Spinal cord (tissue), 10 donors: ENCODE data around the gene P3H2. TPM values are rescaled to one million over a fixed set of nuclear protein-coding genes. Genes with fewer than 3 reads are reported as not detected.
A peak's percentile ranks its signal among the peaks of the same experiment; 100 is the strongest.

Experiments
- DNase-seq, 6 donors: peaks; one replicate each; pipeline versions ENCODE4 v3.0.0 to v3.0.0-alpha.2; 2013 to 2015; ENCODE audit warnings: low spot score in 6 of 6, low read depth in 4 of 6
- H3K27ac ChIP-seq: one replicate; pipeline ENCODE4 v1.5.1; 2013; ENCODE audit warnings: low read depth, low read length, control low read depth
- H3K27me3 ChIP-seq: one replicate; pipeline ENCODE4 v1.6.1; 2013; ENCODE audit warnings: low read length; ENCODE audit not compliant: control insufficient read depth, insufficient read depth
- H3K36me3 ChIP-seq: one replicate; pipeline ENCODE4 v1.6.1; 2013; ENCODE audit warnings: low read length; ENCODE audit not compliant: control insufficient read depth, insufficient read depth
- H3K4me1 ChIP-seq: one replicate; pipeline ENCODE4 v1.6.1; 2013; ENCODE audit warnings: low read length; ENCODE audit not compliant: control insufficient read depth, insufficient read depth
- H3K4me3 ChIP-seq: one replicate; pipeline ENCODE4 v1.5.1; 2013; ENCODE audit warnings: low read depth, low read length, control low read depth
- H3K9me3 ChIP-seq: one replicate; pipeline ENCODE4 v1.6.1; 2013; ENCODE audit warnings: low read length; ENCODE audit not compliant: control insufficient read depth, insufficient read depth
- WGBS: methylation state at CpG from one replicate; pipeline ENCODE4 v1.1.5; 2013; ENCODE audit warnings: missing lambda C conversion rate; ENCODE audit not compliant: insufficient coverage; 5-methylcytosine and 5-hydroxymethylcytosine counted together
- polyA plus RNA-seq, 2 donors: library from polyadenylated mRNA; unstranded; fragments of 120-200 nt; gene quantifications; one replicate each; pipeline ENCODE4 v1.2.1, GENCODE V29; 2013; ENCODE audit not compliant: insufficient read length in 2 of 2
- total RNA-seq, 2 donors: library from RNA; depleted of rRNA in 1 of 2; stranded (reverse); fragments of 120-200 nt in 1 of 2; fragments of >200 nt in 1 of 2; gene quantifications; one replicate each; pipeline versions ENCODE4 v1.2.3 to v1.2.4, GENCODE V29; 2013 to 2014
- donor health status: healthy.

Gene P3H2
- total and polyA plus RNA-seq, 4 donors: 5.4 to 9.7 (median 6.9) TPM

DNA sequence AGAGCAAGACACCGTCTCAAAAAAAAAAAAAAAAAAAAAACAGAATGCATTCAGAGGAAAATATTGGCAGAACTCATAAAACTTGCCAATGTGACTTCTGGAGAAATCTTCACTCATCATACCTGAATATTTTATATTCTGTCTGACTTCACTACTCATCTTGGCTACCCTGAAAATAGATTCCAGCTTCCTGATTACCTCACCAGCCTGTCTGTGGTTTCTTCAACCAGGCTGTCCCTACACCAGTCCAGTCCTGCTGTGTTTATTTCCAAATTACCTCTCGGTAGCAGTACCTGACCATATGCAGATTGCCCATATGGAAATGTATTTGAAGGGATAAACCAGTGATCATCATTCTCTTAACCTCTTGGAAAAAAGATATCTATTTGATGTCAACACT is 9.3 kb upstream of the P3H2 start:
- H3K9me3 ChIP-seq: no peaks in the 10 kb centered on the region
- H3K4me1 ChIP-seq: no peaks in the 10 kb centered on the region
- no peak overlapping the region for H3K4me3 ChIP-seq
- DNase-seq: no peak
- WGBS: no CpG with 5 or more reads among the region's 2 CpGs
- H3K27ac ChIP-seq: no peak overlapping the region
- no peaks in the 10 kb centered on the region for H3K36me3 ChIP-seq
- H3K27me3 ChIP-seq: no peaks in the 10 kb centered on the region

DNA sequence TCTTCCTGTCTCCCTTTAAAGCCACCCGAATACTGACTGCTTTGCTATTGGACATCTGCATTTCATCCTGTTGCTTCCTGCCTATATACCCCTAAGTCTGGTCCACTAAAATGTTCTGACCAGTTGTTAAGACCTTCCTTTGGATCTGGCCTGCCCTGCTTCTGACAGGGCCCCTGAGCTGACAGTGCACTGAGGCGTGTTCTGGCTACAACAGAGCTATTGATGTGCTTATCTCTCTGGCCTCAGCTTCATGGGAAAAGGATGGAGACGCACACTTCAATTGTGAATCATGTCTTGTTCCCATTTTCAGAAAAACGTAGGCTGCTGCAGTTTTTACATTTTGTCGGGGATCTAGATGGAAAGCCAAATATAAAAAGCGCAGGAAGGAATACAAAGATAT is 7.1 kb upstream of the P3H2 start:
- H3K4me3 ChIP-seq: no peak overlapping the region
- no peak for DNase-seq
- 81% methylated on average over 3 of the region's 6 CpGs for WGBS
- no peak overlapping the region for H3K27ac ChIP-seq
- no peaks in the 10 kb centered on the region for H3K9me3 ChIP-seq
- no peaks in the 10 kb centered on the region for H3K27me3 ChIP-seq
- no peaks in the 10 kb centered on the region for H3K36me3 ChIP-seq
- no peaks in the 10 kb centered on the region for H3K4me1 ChIP-seq

GRCh38 chr3:190127195-190127594 is 6.5 kb upstream of the P3H2 start:
- Histone ChIP-seq H3K36me3 (no peaks in the 10 kb centered on the region), H3K9me3 (no peaks in the 10 kb centered on the region), H3K4me1 (peaks cover under 1% of the 10 kb centered on the region), H3K27me3 (no peaks in the 10 kb centered on the region), H3K4me3 (no peak overlapping the region), H3K27ac (no peak overlapping the region)
- DNase-seq: no peak
- no CpG with 5 or more reads among the region's 1 CpG for WGBS

- whole genome bisulfite sequencing: 95% methylated on average over 4 of the region's 9 CpGs
- Histone ChIP-seq H3K27me3 (no peaks in the 10 kb centered on the region), H3K4me3 (no peak overlapping the region), H3K27ac (no peak overlapping the region), H3K36me3 (no peaks in the 10 kb centered on the region), H3K4me1 (peaks cover 12% of the 10 kb centered on the region), H3K9me3 (no peaks in the 10 kb centered on the region)
- no peak for DNase-seq
Measured at GRCh38 chr3:190125436-190126068, 4.9 kb upstream of the P3H2 start.

DNA sequence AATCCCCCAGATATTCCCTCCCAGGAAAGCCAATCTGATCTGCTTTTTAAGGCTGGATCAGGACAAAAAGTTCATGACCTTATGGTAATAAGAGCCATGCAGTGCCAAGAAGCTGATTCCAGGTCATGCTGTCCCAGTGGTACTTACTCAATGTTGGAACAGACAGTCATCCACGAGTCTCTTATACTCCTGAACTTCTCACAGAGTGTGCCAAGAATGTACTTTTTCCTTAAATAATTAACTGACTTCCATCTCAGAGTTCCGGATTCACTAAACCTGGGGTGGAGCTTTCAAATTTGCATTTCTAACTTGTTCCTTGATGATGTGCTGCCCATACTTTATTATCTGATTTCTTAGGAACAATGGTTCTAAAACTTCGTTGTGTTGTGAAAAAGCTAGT is 3.4 kb upstream of the P3H2 start:
- Histone ChIP-seq H3K27me3 (no peaks in the 10 kb centered on the region), H3K9me3 (no peaks in the 10 kb centered on the region), H3K36me3 (no peaks in the 10 kb centered on the region), H3K4me1 (peaks cover 16% of the 10 kb centered on the region), H3K27ac (no peak overlapping the region), H3K4me3 (no peak overlapping the region)
- 75% methylated on average over 1 of the region's 3 CpGs for WGBS
- no peak for DNase-seq

DNA sequence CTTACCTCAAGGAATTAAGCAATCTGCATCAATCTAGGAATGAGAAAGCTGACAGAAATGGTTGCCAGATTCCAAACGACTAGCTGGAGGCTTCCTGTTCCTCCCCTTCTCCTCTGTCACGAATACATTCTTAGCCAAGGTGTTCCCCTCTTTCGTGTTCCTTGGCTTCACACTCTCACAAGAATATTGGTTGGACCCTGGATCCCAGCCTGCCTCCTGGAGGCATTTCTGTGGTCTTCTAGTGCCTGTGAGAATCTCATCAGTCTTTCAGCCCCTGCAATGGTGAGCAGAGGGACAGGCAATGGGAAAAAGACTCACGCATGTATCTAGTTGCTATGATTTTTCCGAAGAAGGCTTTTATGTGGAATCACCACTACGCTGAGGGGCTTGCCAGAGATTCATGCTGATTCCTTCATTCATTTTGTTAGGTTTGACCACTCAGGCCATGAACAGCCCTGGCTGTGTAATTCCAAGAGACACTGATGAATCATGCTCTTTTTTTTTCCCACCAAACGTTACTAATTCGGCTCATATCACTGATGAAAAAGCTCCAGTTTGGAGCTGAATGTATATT is 1.6 kb upstream of the P3H2 start:
- H3K36me3 ChIP-seq: no peaks in the 10 kb centered on the region
- H3K4me3 ChIP-seq: no peak overlapping the region
- no peaks in the 10 kb centered on the region for H3K27me3 ChIP-seq
- H3K27ac ChIP-seq: no peak overlapping the region
- no peaks in the 10 kb centered on the region for H3K9me3 ChIP-seq
- WGBS: 64% methylated on average over 6 of the region's 8 CpGs
- DNase-seq: no peak
- peaks cover 16% of the 10 kb centered on the region for H3K4me1 ChIP-seq

DNA sequence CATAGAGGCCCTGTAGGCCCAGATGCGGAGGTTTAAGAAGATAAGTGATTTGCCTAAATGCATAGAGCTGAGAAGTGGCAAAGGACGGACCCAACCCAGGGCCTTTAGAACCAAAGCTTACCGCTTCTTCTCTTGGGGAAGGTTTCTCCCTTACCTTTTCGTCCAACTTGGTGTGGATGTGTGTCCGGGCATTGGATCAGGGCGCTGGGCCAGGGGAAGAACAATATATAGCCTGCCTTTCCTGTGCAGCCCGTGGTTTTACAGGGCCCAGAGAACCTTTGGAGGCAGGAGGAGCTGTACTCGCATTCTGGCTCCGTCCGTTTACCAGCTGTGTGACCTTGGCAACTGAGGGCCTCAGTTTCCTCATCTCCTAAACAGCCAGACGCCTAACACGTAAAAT is 686 bp upstream of the P3H2 start:
- no peak for DNase-seq
- Histone ChIP-seq H3K36me3 (no peaks in the 10 kb centered on the region), H3K27ac (no peak overlapping the region), H3K4me1 (peaks cover 16% of the 10 kb centered on the region), H3K27me3 (no peaks in the 10 kb centered on the region), H3K4me3 (peak overlapping the region; percentile 48), H3K9me3 (no peaks in the 10 kb centered on the region)
- WGBS: 80% methylated on average over 7 of the region's 12 CpGs

DNA sequence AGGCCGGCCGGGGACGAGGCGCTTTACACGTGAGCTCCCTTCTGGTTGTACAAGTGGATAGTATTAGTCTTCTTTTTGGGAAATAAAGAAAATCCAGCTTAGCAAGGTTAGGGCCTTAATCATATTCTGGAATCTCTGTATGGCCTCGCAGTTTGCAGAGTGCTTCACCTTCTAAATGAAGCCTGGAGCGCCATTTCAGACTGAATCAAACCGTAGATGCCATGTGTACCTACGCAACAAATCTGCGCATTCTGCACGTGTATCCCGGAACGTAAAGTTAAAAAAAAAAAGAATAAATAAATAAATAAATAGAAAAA is 322 bp upstream of the P3H2 start:
- H3K36me3 ChIP-seq: no peaks in the 10 kb centered on the region
- H3K27ac ChIP-seq: peak overlapping the region; percentile 54
- H3K27me3 ChIP-seq: no peaks in the 10 kb centered on the region
- peak in 1 of 6 donors; percentile 60 for DNase-seq
- WGBS: 10% methylated on average over 7 of the region's 13 CpGs
- H3K4me3 ChIP-seq: peak overlapping the region; percentile 48
- H3K4me1 ChIP-seq: peaks cover 16% of the 10 kb centered on the region
- no peaks in the 10 kb centered on the region for H3K9me3 ChIP-seq

- Histone ChIP-seq H3K36me3 (no peaks in the 10 kb centered on the region), H3K4me1 (peaks cover 16% of the 10 kb centered on the region), H3K4me3 (peak overlapping the region; percentile 48), H3K27ac (no peak overlapping the region), H3K27me3 (no peaks in the 10 kb centered on the region), H3K9me3 (no peaks in the 10 kb centered on the region)
- peak in 1 of 6 donors; percentile 15 for DNase-seq
- 5% methylated on average over 6 of the region's 9 CpGs for WGBS
Measured at GRCh38 chr3:190119461-190120268, 1.0 kb downstream of the P3H2 start.

DNA sequence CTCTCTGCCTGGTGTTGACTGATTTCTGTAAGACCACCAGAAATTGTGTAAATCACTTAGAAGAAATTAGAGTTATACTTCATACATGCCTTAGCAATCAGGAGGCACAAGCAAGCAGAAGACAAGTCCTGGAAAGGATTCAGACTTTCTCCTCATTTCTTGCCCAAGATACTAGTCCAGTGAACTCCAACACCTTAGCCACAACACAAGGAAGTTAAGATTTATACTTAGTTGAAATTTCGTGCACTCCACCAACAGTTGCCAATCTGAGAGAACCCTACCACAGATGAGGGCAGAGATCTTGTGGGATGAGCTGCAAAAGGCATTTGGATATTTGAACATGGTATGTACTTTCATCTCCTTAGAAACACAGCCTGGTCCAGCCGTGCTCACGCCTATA is 2.3 kb downstream of the P3H2 start:
- WGBS: 100% methylated on average over 2 of the region's 3 CpGs
- Histone ChIP-seq H3K27me3 (no peaks in the 10 kb centered on the region), H3K27ac (no peak overlapping the region), H3K4me3 (no peak overlapping the region), H3K36me3 (no peaks in the 10 kb centered on the region), H3K9me3 (no peaks in the 10 kb centered on the region), H3K4me1 (peaks cover 16% of the 10 kb centered on the region)
- no peak for DNase-seq
